Muscle of leg (tissue), 11 donors: ENCODE measurements around the gene CRIP1. TPM values are rescaled to one million over a fixed set of nuclear protein-coding genes. Genes with fewer than 3 reads are reported as not detected.
A peak's percentile ranks its signal among the peaks of the same experiment; 100 is the strongest.

Experiments used
- DNase-seq: peaks from one replicate; pipeline ENCODE4 v3.0.0; 2013
- H3K27ac ChIP-seq: one replicate; pipeline ENCODE4 v1.5.1; 2013; ENCODE audit warnings: mild to moderate bottlenecking, low read length, control low read depth
- H3K27me3 ChIP-seq: one replicate; pipeline ENCODE4 v1.6.1; 2013; ENCODE audit warnings: low read length; ENCODE audit not compliant: control insufficient read depth, insufficient read depth
- H3K36me3 ChIP-seq: one replicate; pipeline ENCODE4 v1.6.1; 2013; ENCODE audit warnings: low read length; ENCODE audit not compliant: control insufficient read depth, insufficient read depth
- H3K4me1 ChIP-seq: one replicate; pipeline ENCODE4 v1.6.1; 2013; ENCODE audit warnings: low read length; ENCODE audit not compliant: control insufficient read depth, insufficient read depth
- H3K4me3 ChIP-seq: one replicate; pipeline ENCODE4 v1.5.1; 2013; ENCODE audit warnings: low read length, control low read depth
- H3K9me3 ChIP-seq: replicated peaks from 2 replicates; pipeline ENCODE4 v1.6.1; 2013; ENCODE audit warnings: low read depth, low read length; ENCODE audit not compliant: control insufficient read depth
- WGBS: methylation state at CpG from one replicate; pipeline ENCODE4 v1.1.5; 2013; ENCODE audit warnings: missing lambda C conversion rate; ENCODE audit not compliant: insufficient coverage; 5-methylcytosine and 5-hydroxymethylcytosine counted together
- polyA plus RNA-seq, 8 donors: library from polyadenylated mRNA; unstranded; fragments of 120-200 nt; gene quantifications; one replicate each; pipeline versions ENCODE4 v1.2.1 to v1.2.3, GENCODE V29; 2013; ENCODE audit warnings: inconsistent platforms in 1 of 8, low replicate concordance in 1 of 8; ENCODE audit not compliant: insufficient read length in 8 of 8, insufficient read depth in 1 of 8
- total RNA-seq: library from RNA; stranded (reverse); fragments of 120-200 nt; gene quantifications from one replicate; pipeline ENCODE4 v1.2.4, GENCODE V29; 2013

CRIP1 gene
- total and polyA plus RNA-seq, 9 donors, result 32.6 to 64.4 (median 56.2) TPM

- peak; percentile 58 for DNase-seq
- H3K4me1 ChIP-seq, result peaks cover 23% of the 10 kb centered on the region
- H3K27me3 ChIP-seq, result no peaks in the 10 kb centered on the region
- no peak overlapping the region for H3K4me3 ChIP-seq
- 70% methylated on average over 19 of the region's 27 CpGs for WGBS
- H3K27ac ChIP-seq, result peak overlapping the region; percentile 47
- peaks cover 7% of the 10 kb centered on the region for H3K36me3 ChIP-seq
- H3K9me3 ChIP-seq, result no peaks in the 10 kb centered on the region
Observed at GRCh38 chr14:105499256-105500035, 12.8 kb downstream of the CRIP1 start.

DNA sequence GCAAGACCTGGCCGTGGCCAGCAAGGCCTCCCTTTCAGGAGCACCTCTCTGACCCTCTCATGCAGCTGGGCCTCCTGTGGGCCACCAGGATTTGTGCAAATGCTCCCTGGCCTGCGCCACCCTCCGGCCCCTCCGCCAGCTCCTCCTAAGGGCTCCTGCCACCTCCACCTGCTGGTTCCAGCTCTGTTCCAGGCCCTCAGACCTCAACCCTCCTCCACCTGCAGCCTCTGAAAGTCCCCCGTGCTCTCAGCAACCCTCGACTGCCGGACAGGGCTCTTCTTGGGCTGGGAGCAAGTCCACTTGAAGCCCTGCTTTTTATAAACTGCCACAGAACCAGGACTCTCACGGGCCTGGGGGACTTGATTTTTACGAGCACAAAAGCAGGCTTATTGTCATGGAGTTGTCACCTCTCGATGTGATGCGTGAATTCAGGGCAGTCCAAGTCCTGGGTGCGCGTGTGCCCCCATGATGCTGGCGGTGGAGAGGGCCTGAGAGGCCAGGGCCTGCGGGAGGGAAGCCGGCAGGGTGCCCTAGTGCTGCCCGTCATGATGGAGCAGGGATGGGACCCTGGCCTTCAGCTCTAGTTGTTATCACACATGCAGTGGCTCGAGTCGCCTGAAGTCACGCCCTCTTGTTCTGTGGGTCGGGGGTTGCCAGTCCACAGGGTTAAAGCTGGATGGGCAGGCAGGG, 13.5 kb downstream of the CRIP1 start:
- no peak overlapping the region for H3K4me3 ChIP-seq
- peaks cover 21% of the 10 kb centered on the region for H3K4me1 ChIP-seq
- H3K36me3 ChIP-seq, result peaks cover 7% of the 10 kb centered on the region
- H3K27ac ChIP-seq, result peak overlapping the region; percentile 13
- no peaks in the 10 kb centered on the region for H3K27me3 ChIP-seq
- no peak for DNase-seq
- WGBS, result 81% methylated on average over 21 of the region's 21 CpGs
- no peaks in the 10 kb centered on the region for H3K9me3 ChIP-seq

GRCh38 chr14:105500726-105501101, 14.0 kb downstream of the CRIP1 start:
- Histone ChIP-seq H3K27ac (no peak overlapping the region), H3K36me3 (peaks cover 7% of the 10 kb centered on the region), H3K4me3 (no peak overlapping the region), H3K27me3 (no peaks in the 10 kb centered on the region), H3K9me3 (no peaks in the 10 kb centered on the region), H3K4me1 (peaks cover 21% of the 10 kb centered on the region)
- no peak for DNase-seq
- 58% methylated on average over 9 of the region's 10 CpGs for WGBS

- Histone ChIP-seq H3K9me3 (no peaks in the 10 kb centered on the region), H3K4me1 (peaks cover 19% of the 10 kb centered on the region), H3K27ac (no peak overlapping the region), H3K4me3 (no peak overlapping the region), H3K27me3 (no peaks in the 10 kb centered on the region), H3K36me3 (peaks cover 7% of the 10 kb centered on the region)
- 94% methylated on average over 3 of the region's 13 CpGs for WGBS
- no peak for DNase-seq
Observed at GRCh38 chr14:105501504-105502291, 15.0 kb downstream of the CRIP1 start.

- Histone ChIP-seq H3K27ac (no peak overlapping the region), H3K27me3 (peaks cover 5% of the 10 kb centered on the region), H3K4me1 (peaks cover 18% of the 10 kb centered on the region), H3K36me3 (peaks cover 7% of the 10 kb centered on the region), H3K9me3 (no peaks in the 10 kb centered on the region), H3K4me3 (no peak overlapping the region)
- 85% methylated on average over 14 of the region's 18 CpGs for WGBS
- DNase-seq, result no peak
Observed at GRCh38 chr14:105502446-105503295, 16.0 kb downstream of the CRIP1 start.

DNA sequence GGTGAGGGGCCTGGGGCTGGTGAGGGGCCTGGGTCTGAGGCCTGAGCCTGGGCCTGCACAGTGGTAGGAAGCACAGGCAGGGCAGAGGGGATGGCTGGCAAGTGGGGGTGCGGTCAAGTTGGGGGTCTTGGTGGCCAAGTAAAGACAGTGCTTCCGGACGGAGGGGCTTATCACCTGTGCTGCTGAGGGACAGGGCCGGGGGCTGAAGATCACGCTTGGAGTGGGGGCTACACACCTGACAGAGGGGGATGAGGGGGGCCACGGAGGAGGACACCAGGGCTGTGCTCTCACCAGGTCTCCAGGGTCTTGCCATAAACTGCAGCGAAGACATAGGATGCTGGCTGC, 16.6 kb downstream of the CRIP1 start:
- peaks cover 7% of the 10 kb centered on the region for H3K36me3 ChIP-seq
- H3K4me1 ChIP-seq, result peaks cover 15% of the 10 kb centered on the region
- H3K27me3 ChIP-seq, result peaks cover 7% of the 10 kb centered on the region
- H3K9me3 ChIP-seq, result no peaks in the 10 kb centered on the region
- no peak overlapping the region for H3K4me3 ChIP-seq
- no peak overlapping the region for H3K27ac ChIP-seq
- WGBS, result 68% methylated on average over 7 of the region's 7 CpGs
- no peak for DNase-seq

DNA sequence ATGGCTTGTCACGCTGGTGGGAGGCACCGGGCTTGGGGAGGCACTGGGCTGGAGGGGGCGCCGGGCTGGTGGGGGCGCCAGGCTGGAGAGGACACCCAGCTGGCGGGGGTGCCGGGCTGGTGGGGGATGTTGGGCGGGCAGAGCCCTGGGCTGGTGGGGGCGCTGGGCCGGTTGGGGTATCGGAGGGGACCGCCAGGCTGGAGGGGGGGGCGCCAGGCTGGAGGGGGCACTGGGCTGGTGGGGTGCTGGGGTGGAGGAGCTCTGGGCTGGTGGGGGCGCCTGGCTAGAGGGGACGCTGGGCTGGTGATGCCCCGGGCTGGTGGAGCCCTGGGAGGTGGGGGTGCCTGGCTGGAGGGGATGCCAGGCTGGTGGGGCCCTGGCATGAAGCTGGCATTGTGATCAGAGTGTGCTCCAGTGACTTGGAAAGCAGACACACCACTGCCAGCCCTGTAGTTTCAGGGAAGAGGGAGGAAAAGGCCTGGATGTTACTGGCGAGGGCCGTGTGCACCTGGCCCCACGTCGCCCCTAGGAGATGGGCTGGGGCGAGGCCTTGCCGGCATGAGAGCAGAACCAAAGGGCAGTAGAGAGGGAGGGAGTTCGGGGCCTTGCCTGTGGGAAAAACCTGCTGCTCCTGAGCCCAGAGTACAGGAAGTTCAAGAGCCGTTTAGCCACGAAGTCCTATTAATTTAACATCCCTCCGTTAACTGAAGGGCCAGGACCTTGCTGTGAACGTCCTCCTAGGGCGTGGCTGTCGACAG, 17.4 kb downstream of the CRIP1 start:
- H3K9me3 ChIP-seq, result no peaks in the 10 kb centered on the region
- peaks cover 2% of the 10 kb centered on the region for H3K36me3 ChIP-seq
- H3K27ac ChIP-seq, result no peak overlapping the region
- DNase-seq, result no peak
- H3K27me3 ChIP-seq, result peaks cover 11% of the 10 kb centered on the region
- 71% methylated on average over 20 of the region's 29 CpGs for WGBS
- H3K4me1 ChIP-seq, result peaks cover 7% of the 10 kb centered on the region
- H3K4me3 ChIP-seq, result no peak overlapping the region

DNA sequence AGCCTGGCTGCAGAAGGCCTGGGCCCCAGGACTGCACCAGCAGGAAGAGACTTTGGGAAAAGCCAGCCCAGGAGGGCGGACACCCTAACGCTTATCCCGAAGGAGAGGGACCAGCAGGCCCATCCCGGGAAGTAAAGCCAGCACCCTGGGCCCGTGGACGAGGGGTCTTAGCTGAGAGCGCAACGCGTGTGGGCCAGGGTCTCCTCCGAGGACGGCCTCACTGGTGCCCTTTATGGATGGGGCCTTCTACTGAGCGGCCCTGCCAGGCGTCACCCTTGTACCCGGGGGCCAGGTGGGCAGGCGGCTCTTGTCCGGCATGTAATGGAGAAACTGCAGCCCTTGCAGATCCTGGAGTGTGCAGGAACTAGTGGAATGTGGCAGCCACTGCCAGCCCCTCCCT, 18.4 kb downstream of the CRIP1 start:
- Histone ChIP-seq H3K27me3 (peaks cover 14% of the 10 kb centered on the region), H3K36me3 (no peaks in the 10 kb centered on the region), H3K4me1 (peaks cover under 1% of the 10 kb centered on the region), H3K9me3 (no peaks in the 10 kb centered on the region), H3K4me3 (no peak overlapping the region), H3K27ac (no peak overlapping the region)
- DNase-seq, result no peak
- WGBS, result 81% methylated on average over 15 of the region's 16 CpGs

DNA sequence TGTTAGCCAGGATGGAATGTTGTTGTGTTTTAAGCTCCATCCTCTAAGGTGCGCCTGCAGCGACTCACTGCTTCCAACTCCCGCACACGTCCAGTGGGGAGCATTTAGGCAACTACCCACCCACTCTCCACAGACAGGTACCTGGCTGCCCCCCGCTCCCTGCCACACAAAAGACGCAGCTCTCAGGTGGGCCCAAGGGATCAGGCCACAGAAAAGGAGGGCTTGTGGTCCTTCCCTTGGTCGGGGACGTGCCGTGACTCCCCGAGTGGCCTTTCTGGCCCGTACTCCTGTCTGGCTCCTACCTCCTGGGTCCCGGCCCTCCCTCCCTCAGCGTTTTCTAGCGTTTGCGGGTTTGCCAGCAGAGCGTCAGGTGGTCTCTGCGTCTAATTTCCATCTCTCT, 20.6 kb downstream of the CRIP1 start:
- no peaks in the 10 kb centered on the region for H3K9me3 ChIP-seq
- no peak for DNase-seq
- no peak overlapping the region for H3K4me3 ChIP-seq
- H3K36me3 ChIP-seq, result no peaks in the 10 kb centered on the region
- H3K4me1 ChIP-seq, result no peaks in the 10 kb centered on the region
- peaks cover 24% of the 10 kb centered on the region for H3K27me3 ChIP-seq
- 69% methylated on average over 13 of the region's 17 CpGs for WGBS
- no peak overlapping the region for H3K27ac ChIP-seq
